Hepatocyte (in vitro differentiated cells): ENCODE data around the gene EML4. TPM values are rescaled to one million over a fixed set of nuclear protein-coding genes. Genes with fewer than 3 reads are reported as not detected.
"Not testable (repeated sequence)": the region's sequence is repeated elsewhere in the genome, so short reads cannot be mapped to it uniquely, and the experiment has no call there.

Experiments
- DNase-seq: peaks from one replicate; pipeline ENCODE4 v3.0.0-alpha.2; 2016; ENCODE audit warnings: low spot score
- H2AFZ ChIP-seq: fragments of 200-600 bp; sonication (generic); 2 replicates; pipeline ENCODE4 v1.6.0; 2016; ENCODE audit warnings: antibody characterized with exemption, mild to moderate bottlenecking
- H3K27ac ChIP-seq: fragments of 200-600 bp; sonication (generic); 2 replicates; pipeline ENCODE4 v1.5.1; 2016; ENCODE audit warnings: mild to moderate bottlenecking
- H3K27me3 ChIP-seq: fragments of 200-600 bp; sonication (generic); 2 replicates; pipeline ENCODE4 v1.6.1; 2016
- H3K36me3 ChIP-seq: fragments of 200-600 bp; sonication (generic); replicated peaks from 2 replicates; pipeline ENCODE4 v1.5.1; 2016; ENCODE audit warnings: low read depth; ENCODE audit not compliant: insufficient read depth
- H3K4me1 ChIP-seq: fragments of 200-600 bp; sonication (generic); 2 replicates; pipeline ENCODE4 v1.5.1; 2016; ENCODE audit warnings: mild to moderate bottlenecking, moderate library complexity; ENCODE audit not compliant: insufficient read depth
- H3K4me2 ChIP-seq: fragments of 200-600 bp; sonication (generic); 2 replicates; pipeline ENCODE4 v1.6.0; 2016
- H3K4me3 ChIP-seq: fragments of 200-600 bp; sonication (generic); 2 replicates; pipeline ENCODE4 v1.5.1; 2016; ENCODE audit warnings: mild to moderate bottlenecking
- H3K79me2 ChIP-seq: fragments of 200-600 bp; sonication (generic); 2 replicates; pipeline ENCODE4 v1.6.0; 2017; ENCODE audit warnings: mild to moderate bottlenecking
- H3K9me2 ChIP-seq: fragments of 200-600 bp; sonication (generic); replicated peaks from 2 replicates; pipeline ENCODE4 v1.6.0; 2017; ENCODE audit warnings: mild to moderate bottlenecking; ENCODE audit not compliant: insufficient read depth
- H3K9me3 ChIP-seq: fragments of 200-600 bp; sonication (generic); 2 replicates; pipeline ENCODE4 v1.5.1; 2016; ENCODE audit warnings: low read depth, mild to moderate bottlenecking
- H4K20me1 ChIP-seq: fragments of 200-600 bp; sonication (generic); 2 replicates; pipeline ENCODE4 v1.6.0; 2016; ENCODE audit warnings: mild to moderate bottlenecking; ENCODE audit not compliant: insufficient read depth, poor library complexity, severe bottlenecking
- CTCF ChIP-seq: fragments of 200-600 bp; sonication (generic); IDR thresholded peaks from 2 replicates; pipeline ENCODE4 v1.5.1; 2016; ENCODE audit warnings: antibody characterized with exemption, mild to moderate bottlenecking; ENCODE audit not compliant: poor library complexity
- EZH2 ChIP-seq: fragments of 200-600 bp; sonication (generic); IDR thresholded peaks from 2 replicates; pipeline ENCODE4 v1.6.1; 2016; ENCODE audit warnings: antibody characterized with exemption, mild to moderate bottlenecking, borderline replicate concordance
- EZH2phosphoT487 ChIP-seq: fragments of 200-600 bp; sonication (generic); IDR thresholded peaks from one replicate; pipeline ENCODE4 v1.6.1; 2018; ENCODE audit warnings: antibody characterized with exemption, mild to moderate bottlenecking, low read depth, moderate library complexity; ENCODE audit not compliant: unreplicated experiment, severe bottlenecking
- WGBS: methylation state at CpG from one replicate; pipeline ENCODE4 v1.1.6; 2016; ENCODE audit warnings: low lambda C conversion rate; ENCODE audit errors: missing lambda C conversion rate; 5-methylcytosine and 5-hydroxymethylcytosine counted together
- polyA plus RNA-seq: library from polyadenylated mRNA; unstranded; fragments of >200 nt; fragmentation: Nextera tagmentation; extraction: Ambion mirVana; gene quantifications from 2 replicates; pipeline ENCODE4 v1.2.1, GENCODE V29; 2016
- total RNA-seq: library from RNA; depleted of rRNA; stranded (reverse); fragments of >200 nt; gene quantifications from 2 replicates; pipeline ENCODE4 v1.2.3, GENCODE V29; 2014

Gene EML4
- total and polyA plus RNA-seq, 2 experiments from 2014 or later: 49.9 to 86.8 TPM

GRCh38 chr2:42378415-42378814 lies 209.3 kb downstream of the EML4 start:
- DNase-seq: no peak

GRCh38 chr2:42380026-42380425 lies 210.9 kb downstream of the EML4 start:
- H3K9me2 ChIP-seq, DNase-seq, H3K79me2 ChIP-seq, H3K4me1 ChIP-seq, H3K9me3 ChIP-seq, H3K27me3 ChIP-seq, H3K4me2 ChIP-seq, H3K27ac ChIP-seq, H4K20me1 ChIP-seq, H2AFZ ChIP-seq, H3K36me3 ChIP-seq, H3K4me3 ChIP-seq: not testable (repeated sequence)
- WGBS: 93% methylated on average over 7 of the region's 7 CpGs

More at GRCh38 chr2:42378415-42378814, 209.3 kb downstream of the EML4 start:
- Histone ChIP-seq H3K9me3 (no peaks in the 10 kb centered on the region), H2AFZ (no peak overlapping the region), H3K27me3 (no peaks in the 10 kb centered on the region), H3K4me1 (no peaks in the 10 kb centered on the region), H3K36me3 (no peaks in the 10 kb centered on the region), H3K79me2 (no peaks in the 10 kb centered on the region), H4K20me1 (no peaks in the 10 kb centered on the region), H3K27ac (no peak overlapping the region), H3K4me3 (no peak overlapping the region), H3K9me2 (no peaks in the 10 kb centered on the region), H3K4me2 (no peak overlapping the region)
- WGBS: 96% methylated on average over 9 of the region's 9 CpGs
- TF ChIP-seq CTCF (no peak), EZH2phosphoT487 (no peak), EZH2 (no peak)

GRCh38 chr2:42382144-42382543 lies 213.0 kb downstream of the EML4 start:
- Histone ChIP-seq H3K27me3 (no peaks in the 10 kb centered on the region), H3K9me3 (no peaks in the 10 kb centered on the region), H3K36me3 (no peaks in the 10 kb centered on the region), H2AFZ (no peak overlapping the region), H4K20me1 (no peaks in the 10 kb centered on the region), H3K27ac (no peak overlapping the region), H3K79me2 (no peaks in the 10 kb centered on the region), H3K9me2 (no peaks in the 10 kb centered on the region), H3K4me1 (no peaks in the 10 kb centered on the region), H3K4me2 (no peak overlapping the region), H3K4me3 (no peak overlapping the region)
- TF ChIP-seq EZH2phosphoT487: no peak
- no peak for TF ChIP-seq EZH2
- no peak for TF ChIP-seq CTCF
- WGBS: 95% methylated on average over 4 of the region's 4 CpGs
- no peak for DNase-seq

Other genes starting within 250 kb of the EML4 start
- gene PKDCC, start 121.3 kb upstream of the EML4 start, total RNA-seq: 278 and 339 TPM in 2 replicates
- gene PKDCC, start 121.3 kb upstream of the EML4 start, polyA plus RNA-seq: 270 and 281 TPM in 2 replicates
- gene COX7A2L, start 191.9 kb downstream of the EML4 start, total RNA-seq: 247 and 252 TPM in 2 replicates
- gene COX7A2L, start 191.9 kb downstream of the EML4 start, polyA plus RNA-seq: 130 and 134 TPM in 2 replicates